Endothelial cell of umbilical vein (primary cell): Measurements from ENCODE around the gene MCEMP1. TPM values are rescaled to one million over a fixed set of nuclear protein-coding genes. Genes with fewer than 3 reads are reported as not detected.

Experiments used
- BruUV-seq: library from RNA; stranded (reverse); fragments of 400-500 nt; replicated peaks from 2 replicates; lab custom pipeline; 2021; lab: Mats Ljungman, UMichigan
- CTCF ChIA-PET: fragments of 300-600, 350-600 bp; sonication (Branson Sonifier 250); formaldehyde crosslinking; loops from one replicate; lab custom pipeline; 2021; ENCODE audit warnings: antibody characterized with exemption, inconsistent platforms; lab: Charles Lee
- POLR2A ChIA-PET: fragments of 300-600, 350-600 bp; sonication (Branson Sonifier 250); formaldehyde crosslinking; loops from one replicate; lab custom pipeline; 2021; ENCODE audit warnings: antibody characterized with exemption, inconsistent platforms; lab: Charles Lee
- DNase-seq: peaks from one replicate; pipeline ENCODE4 v3.0.0-alpha.2; 2011; ENCODE audit warnings: low read depth, low spot score
- FAIRE-seq: peaks from 2 replicates; lab custom pipeline; 2011; peaks lifted over from hg19 to GRCh38; lab: Jason Lieb, UNC
- H2AFZ ChIP-seq: 2 replicates; pipeline ENCODE4 v1.6.0; 2012; ENCODE audit warnings: low read depth, low read length, control low read depth, inconsistent platforms
- H3K27ac ChIP-seq: 2 replicates; pipeline ENCODE4 v1.5.1; 2011; ENCODE audit warnings: low read depth, mild to moderate bottlenecking, control low read depth, low read length, moderate library complexity; ENCODE audit not compliant: insufficient read depth
- H3K27me3 ChIP-seq, 2 experiments: 2 replicates each; pipeline versions ENCODE4 v1.6.0 to v1.6.1; 2011; ENCODE audit warnings: low read length in 2 of 2, mixed read lengths in 1 of 2; ENCODE audit not compliant: control insufficient read depth in 2 of 2, insufficient read depth in 2 of 2
- H3K36me3 ChIP-seq, 2 experiments: 2 replicates in 1 of 2; 3 replicates in 1 of 2; pipeline ENCODE4 v1.5.1; 2011; ENCODE audit warnings: low read length in 2 of 2, mild to moderate bottlenecking in 1 of 2, moderate library complexity in 1 of 2; ENCODE audit not compliant: control insufficient read depth in 2 of 2, insufficient read depth in 2 of 2; ENCODE audit errors: extremely low read depth in 1 of 2
- H3K4me1 ChIP-seq: 3 replicates; pipeline ENCODE4 v1.5.1; 2011; ENCODE audit warnings: mild to moderate bottlenecking, low read length; ENCODE audit not compliant: control insufficient read depth, insufficient read depth; ENCODE audit errors: extremely low read depth
- H3K4me2 ChIP-seq: 2 replicates; pipeline ENCODE4 v1.6.1; 2011; ENCODE audit warnings: low read length, control low read depth, mixed read lengths; ENCODE audit not compliant: insufficient read depth
- H3K4me3 ChIP-seq, 3 experiments: fragments of 200-600 bp in 1 of 3; sonication (generic), shearing (Covaris generic) in 1 of 3; replicated peaks in 1 of 3; 2 replicates each; pipeline ENCODE4 v1.5.1; 2011 to 2016; ENCODE audit warnings: control low read depth in 3 of 3, low read length in 3 of 3, mild to moderate bottlenecking in 2 of 3, inconsistent platforms in 1 of 3, low read depth in 1 of 3, moderate library complexity in 1 of 3; ENCODE audit not compliant: insufficient read depth in 1 of 3
- H3K79me2 ChIP-seq: 2 replicates; pipeline ENCODE4 v1.6.0; 2012; ENCODE audit warnings: low read length, inconsistent platforms; ENCODE audit not compliant: control insufficient read depth, insufficient read depth
- H3K9ac ChIP-seq: replicated peaks from 2 replicates; pipeline ENCODE3; 2011; ENCODE audit warnings: low read length, control low read depth; ENCODE audit not compliant: insufficient read depth; ENCODE audit errors: extremely low read depth
- H3K9me1 ChIP-seq: replicated peaks from 3 replicates; pipeline ENCODE4 v1.6.0; 2011; ENCODE audit warnings: mild to moderate bottlenecking, low read length; ENCODE audit not compliant: control insufficient read depth, insufficient read depth; ENCODE audit errors: extremely low read depth
- H3K9me3 ChIP-seq: replicated peaks from 2 replicates; pipeline ENCODE4 v1.5.1; 2012; ENCODE audit warnings: low read length, inconsistent platforms; ENCODE audit not compliant: control insufficient read depth, insufficient read depth
- H4K20me1 ChIP-seq: replicated peaks from 2 replicates; pipeline ENCODE3; 2011; ENCODE audit warnings: mild to moderate bottlenecking, low read length; ENCODE audit not compliant: control insufficient read depth, insufficient read depth; ENCODE audit errors: extremely low read depth
- CTCF ChIP-seq, 2 donors: IDR thresholded peaks; 1 replicate in 1 of 2; 2 replicates in 1 of 2; pipeline ENCODE4 v1.5.1; 2011; ENCODE audit warnings: low read length in 2 of 2, mild to moderate bottlenecking in 2 of 2, moderate library complexity in 2 of 2, control low read depth in 1 of 2, inconsistent platforms in 1 of 2, low read depth in 1 of 2; ENCODE audit not compliant: insufficient read depth in 1 of 2; ENCODE audit errors: extremely low read depth in 1 of 2
- EZH2 ChIP-seq: IDR thresholded peaks from 2 replicates; pipeline ENCODE4 v1.6.1; 2012; ENCODE audit warnings: borderline replicate concordance, low read depth, mild to moderate bottlenecking, moderate library complexity, low read length, inconsistent platforms; ENCODE audit not compliant: severe bottlenecking
- FOS ChIP-seq: IDR thresholded peaks from 2 replicates; pipeline ENCODE4 v1.6.1; 2011; ENCODE audit warnings: mild to moderate bottlenecking, low read length, moderate library complexity, borderline replicate concordance; ENCODE audit not compliant: insufficient read depth
- GATA2 ChIP-seq: IDR thresholded peaks from 2 replicates; pipeline ENCODE4 v1.7.0; 2011; ENCODE audit warnings: low read depth, mild to moderate bottlenecking, moderate library complexity, mixed read lengths, low read length; ENCODE audit not compliant: insufficient read length, insufficient read depth
- JUN ChIP-seq: IDR thresholded peaks from 2 replicates; pipeline ENCODE4 v1.6.1; 2011; ENCODE audit warnings: borderline replicate concordance, low read depth; ENCODE audit not compliant: insufficient read length, insufficient read depth
- MAX ChIP-seq: IDR thresholded peaks from 2 replicates; pipeline ENCODE4 v1.6.1; 2011; ENCODE audit not compliant: insufficient read depth, insufficient read length
- MYC ChIP-seq: IDR thresholded peaks from one replicate; pipeline ENCODE4 v1.6.1; 2011; ENCODE audit warnings: mild to moderate bottlenecking, low read depth, low read length
- POLR2A ChIP-seq: IDR thresholded peaks from 2 replicates; pipeline ENCODE4 v1.6.1; 2012; ENCODE audit warnings: low read depth, mild to moderate bottlenecking, control low read depth, low read length
- POLR2AphosphoS5 ChIP-seq: IDR thresholded peaks from 2 replicates; pipeline ENCODE4 v1.6.1; 2012; ENCODE audit warnings: low read depth, mild to moderate bottlenecking, control low read depth, low read length, moderate library complexity; ENCODE audit not compliant: insufficient read depth
- dilution Hi-C: fragments of 300-500 bp; cut with MboI; formaldehyde crosslinking; loops from one replicate; pipeline ENCODE4 v1.15.0; 2019; ENCODE audit warnings: low sequenced_read_pairs; ENCODE audit not compliant: extremely low pct_ligation_motif_present
- intact Hi-C: fragments of 100-400 bp; cut with micrococcal nuclease; formaldehyde crosslinking; loops from one replicate; pipeline ENCODE4 v1.10.0; 2022
- polyA plus RNA-seq, 4 experiments: library from polyadenylated mRNA; depleted of rRNA in 3 of 4; stranded (reverse) in 3 of 4; unstranded in 1 of 4; fragments of >200 nt; gene quantifications; 2 replicates each; pipeline versions ENCODE4 v1.2.1 to v1.2.3, GENCODE V29; 2011 to 2012; ENCODE audit warnings: missing spikeins in 1 of 4
- total RNA-seq: library from RNA; stranded (reverse); gene quantifications from 2 replicates; pipeline ENCODE4 v1.2.3, GENCODE V29; 2021

Gene MCEMP1
- total and polyA plus RNA-seq, 2 donors (not counting 3 experiments of a cell fraction or from before 2014, with no cell fraction given), result not detected

- Histone ChIP-seq H2AFZ (peak overlapping the region; percentile 98), H3K36me3 (peaks cover 0 to 4% of the 10 kb centered on the region in 2 experiments), H3K79me2 (no peaks in the 10 kb centered on the region), H4K20me1 (no peaks in the 10 kb centered on the region), H3K27me3 (no peaks in the 10 kb centered on the region), H3K9ac (no peak overlapping the region), H3K4me1 (peaks cover 7% of the 10 kb centered on the region), H3K4me2 (peak overlapping the region; percentile 53), H3K9me3 (no peaks in the 10 kb centered on the region), H3K27ac (no peak overlapping the region), H3K4me3 (no peak overlapping the region), H3K9me1 (no peaks in the 10 kb centered on the region)
- TF ChIP-seq FOS (no peak), JUN (no peak), GATA2 (no peak), MAX (no peak), EZH2 (no peak), POLR2AphosphoS5 (no peak), CTCF (IDR thresholded peaks at IDR 0.05; ENCODE audit: extremely low read depth in 1 of 2, insufficient read depth in 1 of 2, low read depth in 1 of 2, low read length in 2 of 2) (no peak), POLR2A (no peak), MYC (no peak)
- DNase-seq (no peak), FAIRE-seq (no peak)
- ChIA-PET POLR2A (no interaction called here), CTCF (interaction anchor here (0.7 kb wide), 1 partner anchor 45 kb away, joined by 3 read pairs; the partner anchor contains the start of gene TRAPPC5)
- no TSS peak for BruUV-seq
- dilution Hi-C loops, result no loop called here
- intact Hi-C loops, result no loop called here
These were observed 40.6 kb upstream of the MCEMP1 start for GRCh38 chr19:7636317-7636690.
